ENCODE data around the gene NAB2.
A peak's percentile ranks its signal among the peaks of the same experiment; 100 is the strongest.
"Not testable (repeated sequence)": the region's sequence is repeated elsewhere in the genome, so short reads cannot be mapped to it uniquely, and the experiment has no call there.

NAB2 gene

GRCh38 chr12:57072661-57073060 is 16.3 kb upstream of the NAB2 start:
- peaks cover 23% of the 10 kb centered on the region; the same call in 1 of the 2 replicates for H3K36me3 ChIP-seq (ENCODE audit: insufficient read depth)
- peaks cover 50% of the 10 kb centered on the region for H3K79me2 ChIP-seq (ENCODE audit: insufficient read depth, low read depth)
- TF ChIP-seq CTCF (conservative IDR thresholded peaks at IDR 0.05; ENCODE audit: low read depth, low read length), result no peak

GRCh38 chr12:57073566-57074450 is 15.1 kb upstream of the NAB2 start:
- not testable (repeated sequence) for H3K27ac ChIP-seq; H3K4me2 ChIP-seq; H3K4me3 ChIP-seq (IDR thresholded peaks at IDR 0.05; ENCODE audit: insufficient read depth, low read depth, low read length); H4K20me1 ChIP-seq (ENCODE audit: insufficient read depth); H3K27me3 ChIP-seq (ENCODE audit: insufficient read depth, low read depth); H2AFZ ChIP-seq (ENCODE audit: low read depth); H3K9ac ChIP-seq
- Histone ChIP-seq H3K36me3 (ENCODE audit: insufficient read depth) (peaks cover 14% of the 10 kb centered on the region; the same call in 1 of the 2 replicates), H3K4me1 (ENCODE audit: low read depth, poor library complexity, severe bottlenecking) (peaks cover 20% of the 10 kb centered on the region), H3K79me2 (ENCODE audit: insufficient read depth, low read depth) (peaks cover 57% of the 10 kb centered on the region)

More at GRCh38 chr12:57072661-57073060, 16.3 kb upstream of the NAB2 start:
- H3K4me2 ChIP-seq, result no peak overlapping the region
- H4K20me1 ChIP-seq (ENCODE audit: insufficient read depth), result no peaks in the 10 kb centered on the region
- no peak overlapping the region for H3K4me3 ChIP-seq (IDR thresholded peaks at IDR 0.05; ENCODE audit: insufficient read depth, low read depth, low read length)
- H3K27ac ChIP-seq, result no peak overlapping the region
- peaks cover 20% of the 10 kb centered on the region for H3K4me1 ChIP-seq (ENCODE audit: low read depth, poor library complexity, severe bottlenecking)
- no peak overlapping the region for H3K9ac ChIP-seq
- no peak overlapping the region for H2AFZ ChIP-seq (ENCODE audit: low read depth)
- H3K27me3 ChIP-seq (ENCODE audit: insufficient read depth, low read depth), result no peaks in the 10 kb centered on the region

GRCh38 chr12:57078519-57079404 is 10.2 kb upstream of the NAB2 start, which contains the start of gene NEMP1:
NEMP1 (minus strand) TSS chr12:57078791; CDS start chr12:57078745, 46 bp downstream.
- Histone ChIP-seq H3K4me1 (ENCODE audit: low read depth, poor library complexity, severe bottlenecking) (peaks cover 17% of the 10 kb centered on the region), H3K4me3 (IDR thresholded peaks at IDR 0.05; ENCODE audit: insufficient read depth, low read depth, low read length) (peak within 1 kb of the TSS; percentile 53), H3K36me3 (ENCODE audit: insufficient read depth) (no peaks in the 10 kb centered on the region; the same call in 1 of the 2 replicates), H3K27ac (peak within 1 kb of the TSS; percentile 86), H3K27me3 (ENCODE audit: insufficient read depth, low read depth) (no peaks in the 10 kb centered on the region), H4K20me1 (ENCODE audit: insufficient read depth) (no peaks in the 10 kb centered on the region), H3K79me2 (ENCODE audit: insufficient read depth, low read depth) (peaks cover 43% of the 10 kb centered on the region), H3K4me2 (peak within 1 kb of the TSS; percentile 79), H2AFZ (ENCODE audit: low read depth) (peak within 1 kb of the TSS; percentile 63), H3K9ac (peak within 1 kb of the TSS; percentile 90)
- no peak for TF ChIP-seq CTCF (conservative IDR thresholded peaks at IDR 0.05; ENCODE audit: low read depth, low read length)

- H3K4me3 ChIP-seq (IDR thresholded peaks at IDR 0.05; ENCODE audit: insufficient read depth, low read depth, low read length), result no peak overlapping the region
- H3K79me2 ChIP-seq (ENCODE audit: insufficient read depth, low read depth), result peaks cover 32% of the 10 kb centered on the region
- H3K4me2 ChIP-seq, result peak overlapping the region; percentile 79
- no peaks in the 10 kb centered on the region for H3K27me3 ChIP-seq (ENCODE audit: insufficient read depth, low read depth)
- no peaks in the 10 kb centered on the region; the same call in 1 of the 2 replicates for H3K36me3 ChIP-seq (ENCODE audit: insufficient read depth)
- H3K9ac ChIP-seq, result peak overlapping the region; percentile 14; the same call in 1 of the 2 replicates
- no peak for TF ChIP-seq CTCF (conservative IDR thresholded peaks at IDR 0.05; ENCODE audit: low read depth, low read length)
- peak overlapping the region; percentile 63 for H2AFZ ChIP-seq (ENCODE audit: low read depth)
- peaks cover 16% of the 10 kb centered on the region for H3K4me1 ChIP-seq (ENCODE audit: low read depth, poor library complexity, severe bottlenecking)
- no peaks in the 10 kb centered on the region for H4K20me1 ChIP-seq (ENCODE audit: insufficient read depth)
- no peak overlapping the region; the same call in 1 of the 2 replicates for H3K27ac ChIP-seq
These were observed 9.1 kb upstream of the NAB2 start for GRCh38 chr12:57079821-57080220.
